Fibroblast of lung (primary cell): Measurements from ENCODE around the gene CSF1R. TPM values are rescaled to one million over a fixed set of nuclear protein-coding genes. Genes with fewer than 3 reads are reported as not detected.

ENCODE experiments used
- DNase-seq, 2 donors: peaks; one replicate each; pipeline versions ENCODE4 v3.0.0 to v3.0.0-alpha.2; 2010; ENCODE audit warnings: low read depth in 2 of 2
- H2AFZ ChIP-seq: 2 replicates; pipeline ENCODE4 v1.5.1; 2012; ENCODE audit warnings: low read length, control low read depth, inconsistent platforms
- H3K27ac ChIP-seq: 2 replicates; pipeline ENCODE4 v1.5.1; 2011; ENCODE audit warnings: low read length, control low read depth; ENCODE audit not compliant: insufficient read depth
- H3K27me3 ChIP-seq: 2 replicates; pipeline ENCODE4 v1.5.1; 2011; ENCODE audit warnings: mild to moderate bottlenecking, low read length; ENCODE audit not compliant: control insufficient read depth, insufficient read depth
- H3K36me3 ChIP-seq: 2 replicates; pipeline ENCODE4 v1.5.1; 2011; ENCODE audit warnings: low read length; ENCODE audit not compliant: control insufficient read depth, insufficient read depth
- H3K4me1 ChIP-seq: 2 replicates; pipeline ENCODE4 v1.5.1; 2011; ENCODE audit warnings: low read length; ENCODE audit not compliant: control insufficient read depth, insufficient read depth; ENCODE audit errors: extremely low read depth
- H3K4me2 ChIP-seq: 2 replicates; pipeline ENCODE4 v1.5.1; 2011; ENCODE audit warnings: low read length, control low read depth; ENCODE audit not compliant: insufficient read depth; ENCODE audit errors: extremely low read depth
- H3K4me3 ChIP-seq, 4 experiments: fragments of 200-600 bp in 1 of 4; sonication (generic) in 1 of 4; replicated peaks in 1 of 4; 2 replicates each; pipeline ENCODE4 v1.5.1; 2011 to 2016; ENCODE audit warnings: low read length in 4 of 4, low read depth in 3 of 4, mild to moderate bottlenecking in 3 of 4, control low read depth in 2 of 4, inconsistent platforms in 1 of 4, mixed read lengths in 1 of 4; ENCODE audit not compliant: insufficient read depth in 1 of 4; ENCODE audit errors: control extremely low read depth in 1 of 4
- H3K79me2 ChIP-seq: 2 replicates; pipeline ENCODE4 v1.5.1; 2012; ENCODE audit warnings: mild to moderate bottlenecking, low read length, inconsistent platforms; ENCODE audit not compliant: control insufficient read depth, insufficient read depth
- H3K9ac ChIP-seq: 2 replicates; pipeline ENCODE4 v1.5.1; 2011; ENCODE audit warnings: mild to moderate bottlenecking, low read length, control low read depth; ENCODE audit not compliant: insufficient read depth
- H3K9me3 ChIP-seq: 2 replicates; pipeline ENCODE4 v1.5.1; 2012; ENCODE audit warnings: low read depth, low read length; ENCODE audit not compliant: control insufficient read depth, insufficient read depth
- H4K20me1 ChIP-seq: 2 replicates; pipeline ENCODE4 v1.5.1; 2011; ENCODE audit warnings: low read length; ENCODE audit not compliant: control insufficient read depth, insufficient read depth; ENCODE audit errors: extremely low read depth
- EZH2 ChIP-seq: IDR thresholded peaks from 2 replicates; pipeline ENCODE4 v1.5.1; 2012; ENCODE audit warnings: low read length, control low read depth, mild to moderate bottlenecking; ENCODE audit errors: missing control alignments
- polyA plus RNA-seq, 2 donors: library from polyadenylated mRNA; depleted of rRNA in 1 of 2; stranded (reverse) in 1 of 2; unstranded in 1 of 2; fragments of >200 nt; gene quantifications; 2 replicates each; pipeline ENCODE4 v1.2.1, GENCODE V29; 2011 to 2012; ENCODE audit warnings: missing spikeins in 1 of 2
- total RNA-seq: library from RNA; depleted of rRNA; stranded (reverse); fragments of >200 nt; gene quantifications from 2 replicates; pipeline ENCODE4 v1.2.1, GENCODE V29; 2014
- TF ChIP-seq, protein P1 (sequence below), 2 donors: IDR thresholded peaks in 1 of 2; conservative IDR thresholded peaks in 1 of 2; 1 replicate in 1 of 2; 2 replicates in 1 of 2; pipeline ENCODE4 v1.5.1; 2011 to 2012; ENCODE audit warnings: low read length in 2 of 2, control low read depth in 1 of 2, inconsistent platforms in 1 of 2, low read depth in 1 of 2, mild to moderate bottlenecking in 1 of 2

The CSF1R gene
- total and polyA plus RNA-seq, 2 donors (not counting 1 experiment from before 2014, with no cell fraction given), result 0.07 TPM; not detected in 1

DNA sequence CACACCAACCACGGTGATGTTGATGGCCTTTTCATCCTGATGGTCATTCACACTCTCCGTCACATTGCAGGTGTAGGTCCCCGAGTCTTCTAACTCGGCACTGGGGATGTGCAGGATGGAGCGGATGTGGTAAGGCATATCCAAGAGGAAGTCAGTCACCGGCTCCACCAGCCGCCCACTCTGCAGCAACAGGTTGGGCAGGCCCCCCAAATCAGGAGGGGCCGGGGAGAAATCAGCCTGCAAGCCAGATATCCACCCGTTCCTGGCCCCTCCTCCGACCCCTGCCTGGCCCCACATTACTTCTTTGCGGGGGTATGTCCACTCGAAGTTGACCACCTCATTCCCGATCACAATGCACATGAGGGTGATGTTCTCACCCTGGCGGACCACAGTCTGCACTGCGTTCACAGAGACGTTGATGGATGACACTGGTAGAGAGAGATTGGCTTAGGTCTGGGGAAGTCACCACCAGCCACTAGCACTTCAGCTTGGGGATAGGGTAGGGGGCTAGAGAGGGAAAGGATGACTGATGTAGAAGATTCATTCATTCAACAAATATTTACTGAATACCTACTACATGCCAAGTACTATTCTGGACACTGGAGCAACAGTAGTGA, 47.3 kb upstream of the CSF1R start:
- TF ChIP-seq, protein P1, sequence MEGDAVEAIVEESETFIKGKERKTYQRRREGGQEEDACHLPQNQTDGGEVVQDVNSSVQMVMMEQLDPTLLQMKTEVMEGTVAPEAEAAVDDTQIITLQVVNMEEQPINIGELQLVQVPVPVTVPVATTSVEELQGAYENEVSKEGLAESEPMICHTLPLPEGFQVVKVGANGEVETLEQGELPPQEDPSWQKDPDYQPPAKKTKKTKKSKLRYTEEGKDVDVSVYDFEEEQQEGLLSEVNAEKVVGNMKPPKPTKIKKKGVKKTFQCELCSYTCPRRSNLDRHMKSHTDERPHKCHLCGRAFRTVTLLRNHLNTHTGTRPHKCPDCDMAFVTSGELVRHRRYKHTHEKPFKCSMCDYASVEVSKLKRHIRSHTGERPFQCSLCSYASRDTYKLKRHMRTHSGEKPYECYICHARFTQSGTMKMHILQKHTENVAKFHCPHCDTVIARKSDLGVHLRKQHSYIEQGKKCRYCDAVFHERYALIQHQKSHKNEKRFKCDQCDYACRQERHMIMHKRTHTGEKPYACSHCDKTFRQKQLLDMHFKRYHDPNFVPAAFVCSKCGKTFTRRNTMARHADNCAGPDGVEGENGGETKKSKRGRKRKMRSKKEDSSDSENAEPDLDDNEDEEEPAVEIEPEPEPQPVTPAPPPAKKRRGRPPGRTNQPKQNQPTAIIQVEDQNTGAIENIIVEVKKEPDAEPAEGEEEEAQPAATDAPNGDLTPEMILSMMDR (conservative IDR thresholded peaks at IDR 0.05 in 1 of 2, IDR thresholded peaks at IDR 0.05 in 1 of 2; ENCODE audit: low read depth in 1 of 2, low read length in 2 of 2), result no peak
- peaks cover 56% of the 10 kb centered on the region for H3K36me3 ChIP-seq

DNA sequence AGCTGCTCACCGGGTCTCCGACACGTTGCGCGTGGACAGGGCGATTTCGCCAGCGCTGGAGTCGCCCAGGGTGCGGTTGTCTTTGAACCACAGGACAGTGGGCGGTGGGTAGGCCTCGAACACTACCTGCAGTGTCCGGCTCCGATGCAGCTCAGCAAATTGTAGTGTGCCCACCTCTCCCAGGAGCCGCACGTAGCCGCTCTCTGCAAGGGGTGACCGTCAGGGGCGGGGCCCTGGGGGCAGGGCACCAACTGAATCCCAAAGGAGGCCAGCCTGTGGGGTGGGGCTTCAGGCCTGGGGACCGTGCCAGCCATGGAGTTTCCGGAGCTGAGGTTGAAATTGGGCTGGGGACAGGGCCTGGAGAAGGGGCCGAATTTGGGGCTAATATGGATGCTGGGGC, 46.4 kb upstream of the CSF1R start:
- Histone ChIP-seq H3K4me1 (peaks cover 70% of the 10 kb centered on the region), H3K36me3 (peaks cover 65% of the 10 kb centered on the region)
- DNase-seq, result no peak

More for the DNA sequence above, 47.3 kb upstream of the CSF1R start:
- peaks cover 59% of the 10 kb centered on the region for H3K79me2 ChIP-seq
- no peaks in the 10 kb centered on the region for H4K20me1 ChIP-seq
- H3K27me3 ChIP-seq, result no peaks in the 10 kb centered on the region
- H3K27ac ChIP-seq, result no peak overlapping the region
- peaks cover 79% of the 10 kb centered on the region for H3K4me1 ChIP-seq
- no peak overlapping the region for H3K4me3 ChIP-seq
- no peaks in the 10 kb centered on the region for H3K9me3 ChIP-seq
- no peak overlapping the region for H2AFZ ChIP-seq
- H3K4me2 ChIP-seq, result no peak overlapping the region
- no peak overlapping the region for H3K9ac ChIP-seq
- no peak for DNase-seq

DNA sequence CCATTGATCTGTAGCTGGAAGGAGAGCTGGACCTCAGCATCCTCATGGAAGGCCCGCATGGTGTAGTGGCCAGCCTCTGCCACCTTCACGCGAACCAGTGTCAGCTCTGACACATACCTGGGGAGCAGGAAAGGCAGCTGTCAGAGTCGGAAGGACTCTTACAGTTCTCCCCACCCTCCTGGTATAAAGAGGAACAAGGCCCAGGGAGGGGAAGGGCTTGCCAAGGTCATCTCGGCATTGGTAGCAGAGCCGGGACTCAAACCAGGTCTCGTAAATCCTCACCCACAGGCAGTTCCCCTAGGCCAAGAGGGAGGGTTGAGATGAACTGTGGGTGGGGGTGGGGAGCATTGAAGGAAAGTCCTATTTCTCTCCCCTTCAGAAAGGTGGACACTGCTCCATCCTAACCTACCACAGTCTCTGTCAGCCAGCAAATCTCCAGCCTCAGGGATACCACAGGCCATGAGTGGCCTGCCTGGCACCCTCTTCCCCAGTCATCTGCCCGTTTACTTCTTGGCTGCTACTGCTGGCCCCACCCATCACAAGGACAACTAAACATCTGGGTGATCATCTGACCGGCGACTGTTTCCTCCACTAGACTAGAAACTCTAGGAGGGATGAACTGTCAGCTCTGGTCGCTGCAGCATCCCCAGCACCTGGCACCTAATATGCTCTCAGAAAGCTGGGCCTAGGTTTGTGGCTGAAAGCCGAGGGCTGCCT, 45.8 kb upstream of the CSF1R start:
- TF ChIP-seq EZH2, result no peak
- TF ChIP-seq, protein P1 (conservative IDR thresholded peaks at IDR 0.05 in 1 of 2, IDR thresholded peaks at IDR 0.05 in 1 of 2; ENCODE audit: low read depth in 1 of 2, low read length in 2 of 2), result no peak
- Histone ChIP-seq H3K36me3 (peaks cover 65% of the 10 kb centered on the region), H3K9me3 (no peaks in the 10 kb centered on the region), H4K20me1 (no peaks in the 10 kb centered on the region), H3K4me3 (no peak overlapping the region), H3K4me1 (peaks cover 64% of the 10 kb centered on the region), H3K27me3 (no peaks in the 10 kb centered on the region), H2AFZ (no peak overlapping the region), H3K27ac (peak overlapping the region; percentile 54), H3K4me2 (no peak overlapping the region), H3K9ac (no peak overlapping the region), H3K79me2 (peaks cover 47% of the 10 kb centered on the region)
- DNase-seq, result peak in 1 of 2 donors; percentile 63

More for the DNA sequence above, 46.4 kb upstream of the CSF1R start:
- no peak overlapping the region for H2AFZ ChIP-seq
- H3K9me3 ChIP-seq, result no peaks in the 10 kb centered on the region
- H3K27me3 ChIP-seq, result no peaks in the 10 kb centered on the region
- H4K20me1 ChIP-seq, result no peaks in the 10 kb centered on the region
- no peak overlapping the region for H3K9ac ChIP-seq
- H3K4me3 ChIP-seq, result no peak overlapping the region
- no peak for TF ChIP-seq EZH2
- TF ChIP-seq, protein P1 (conservative IDR thresholded peaks at IDR 0.05 in 1 of 2, IDR thresholded peaks at IDR 0.05 in 1 of 2; ENCODE audit: low read depth in 1 of 2, low read length in 2 of 2), result no peak
- peak overlapping the region; percentile 32 for H3K27ac ChIP-seq
- peaks cover 53% of the 10 kb centered on the region for H3K79me2 ChIP-seq
- H3K4me2 ChIP-seq, result no peak overlapping the region
